Esophagus mucosa (tissue), 1 donor: ENCODE measurements around the gene KLF16. TPM values are rescaled to one million over a fixed set of nuclear protein-coding genes. Genes with fewer than 3 reads are reported as not detected.

Experiments used
- ATAC-seq: fragments of 200-7000 bp; cut with Tn5 transposase; one replicate; pipeline ENCODE4 v1.9.1; 2020
- total RNA-seq: library from RNA; stranded (reverse); gene quantifications from one replicate; pipeline ENCODE4 v1.2.4, GENCODE V29; 2023
- donor health status: DM: yes; HTN: yes; CAD: no.

The KLF16 gene
- total RNA-seq, 1 donor from 2014 or later: 23.4 TPM

DNA sequence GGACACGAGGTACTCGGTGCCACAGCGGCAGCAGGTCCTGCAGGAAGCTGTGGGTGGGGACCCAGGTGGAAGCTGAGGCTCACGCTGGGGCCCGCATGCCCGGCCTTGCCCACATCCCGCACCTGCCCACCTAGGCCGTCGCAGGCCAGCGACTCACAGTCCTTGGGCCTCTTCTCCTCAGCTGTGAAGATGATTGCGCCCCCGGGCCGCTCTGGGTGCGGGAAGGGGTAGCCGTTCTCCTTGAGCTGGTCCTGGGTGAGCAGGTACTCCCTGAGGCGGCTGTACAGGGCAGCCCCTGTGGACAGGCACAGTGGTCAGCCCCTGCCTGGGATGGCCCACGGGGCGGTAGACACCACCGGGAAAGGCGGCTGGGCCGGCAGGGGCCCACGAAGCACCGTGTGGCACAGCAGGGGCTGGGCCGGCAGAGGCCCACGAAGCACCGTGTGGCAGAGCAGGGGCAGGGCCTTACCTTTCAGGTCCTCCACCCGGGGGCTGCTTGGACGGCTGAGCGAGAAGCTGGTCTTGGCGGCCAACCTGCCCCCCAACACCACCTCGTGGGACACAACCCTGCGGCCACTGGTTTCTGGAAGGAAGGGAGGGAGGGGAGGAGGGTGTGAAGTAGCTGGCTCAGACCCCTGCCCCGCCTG is 44.7 kb downstream of the KLF16 start:
- ATAC-seq: no peak

DNA sequence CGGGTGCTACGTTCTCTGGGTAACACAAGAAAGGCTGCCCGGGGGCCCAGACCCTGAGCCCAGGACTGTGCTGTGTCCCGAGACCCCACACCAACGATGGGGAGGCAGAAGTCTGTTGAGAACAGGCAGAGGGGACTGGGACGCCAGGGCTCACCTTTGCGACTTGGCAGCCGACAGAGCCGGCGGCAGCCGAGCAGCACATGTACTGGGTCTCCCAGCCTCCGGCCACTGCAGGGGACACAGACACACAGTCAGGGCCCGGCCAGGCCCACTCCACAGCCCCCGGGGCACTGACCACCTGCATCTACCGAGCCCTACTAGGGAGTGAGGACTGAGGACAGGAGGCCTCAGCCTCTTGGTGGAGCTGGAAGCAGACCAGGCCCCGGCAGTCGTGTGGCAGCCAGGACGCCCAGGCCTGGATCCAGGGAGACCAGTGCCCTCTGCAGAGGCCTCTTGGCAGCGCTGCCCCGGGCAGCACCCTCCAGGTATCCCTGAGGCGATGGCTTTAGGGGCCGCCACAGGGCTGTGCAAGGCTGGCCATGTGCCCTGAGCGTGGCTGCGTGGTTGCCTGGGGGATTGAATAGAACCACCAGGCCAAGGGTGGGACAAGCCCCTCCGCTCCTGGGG is 45.7 kb downstream of the KLF16 start:
- ATAC-seq: no peak

DNA sequence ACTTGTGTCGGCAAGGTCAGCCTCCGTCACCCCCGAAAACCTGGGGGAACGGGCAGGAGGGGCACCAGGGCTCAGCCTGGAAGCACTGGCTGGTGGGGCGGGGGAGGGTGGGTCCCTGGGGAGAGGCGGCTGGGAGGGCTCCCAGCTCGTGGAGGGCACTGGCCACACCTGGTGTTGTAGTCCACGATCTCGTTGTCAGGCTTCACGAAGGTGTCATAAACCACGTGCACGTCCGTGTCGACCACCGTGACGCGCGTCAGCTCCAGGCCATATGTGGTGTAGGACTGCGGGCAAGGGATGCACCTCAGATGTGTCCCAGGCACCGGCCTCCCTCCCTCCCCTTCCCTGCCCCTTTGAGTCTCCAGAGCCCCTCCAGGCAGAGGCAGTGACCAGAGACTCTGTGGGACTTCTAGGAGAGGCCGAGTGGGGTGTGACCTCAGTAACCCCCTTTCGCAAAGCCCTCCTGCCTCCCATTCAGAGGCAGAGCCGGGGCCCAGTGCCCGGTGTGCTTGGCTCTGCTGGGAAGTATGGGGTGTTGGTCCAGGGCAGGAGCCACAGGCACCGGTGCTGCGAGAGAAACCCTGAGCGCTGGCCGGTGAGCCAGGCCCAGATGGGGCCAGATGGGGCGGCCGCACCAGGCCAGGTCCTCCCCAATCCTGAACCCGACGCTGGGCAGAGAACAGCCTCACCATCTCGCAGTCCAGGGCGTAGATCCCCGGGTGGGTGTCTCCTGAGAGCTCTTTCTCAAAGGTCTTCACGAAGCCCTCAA is 46.7 kb downstream of the KLF16 start:
- ATAC-seq: no peak

DNA sequence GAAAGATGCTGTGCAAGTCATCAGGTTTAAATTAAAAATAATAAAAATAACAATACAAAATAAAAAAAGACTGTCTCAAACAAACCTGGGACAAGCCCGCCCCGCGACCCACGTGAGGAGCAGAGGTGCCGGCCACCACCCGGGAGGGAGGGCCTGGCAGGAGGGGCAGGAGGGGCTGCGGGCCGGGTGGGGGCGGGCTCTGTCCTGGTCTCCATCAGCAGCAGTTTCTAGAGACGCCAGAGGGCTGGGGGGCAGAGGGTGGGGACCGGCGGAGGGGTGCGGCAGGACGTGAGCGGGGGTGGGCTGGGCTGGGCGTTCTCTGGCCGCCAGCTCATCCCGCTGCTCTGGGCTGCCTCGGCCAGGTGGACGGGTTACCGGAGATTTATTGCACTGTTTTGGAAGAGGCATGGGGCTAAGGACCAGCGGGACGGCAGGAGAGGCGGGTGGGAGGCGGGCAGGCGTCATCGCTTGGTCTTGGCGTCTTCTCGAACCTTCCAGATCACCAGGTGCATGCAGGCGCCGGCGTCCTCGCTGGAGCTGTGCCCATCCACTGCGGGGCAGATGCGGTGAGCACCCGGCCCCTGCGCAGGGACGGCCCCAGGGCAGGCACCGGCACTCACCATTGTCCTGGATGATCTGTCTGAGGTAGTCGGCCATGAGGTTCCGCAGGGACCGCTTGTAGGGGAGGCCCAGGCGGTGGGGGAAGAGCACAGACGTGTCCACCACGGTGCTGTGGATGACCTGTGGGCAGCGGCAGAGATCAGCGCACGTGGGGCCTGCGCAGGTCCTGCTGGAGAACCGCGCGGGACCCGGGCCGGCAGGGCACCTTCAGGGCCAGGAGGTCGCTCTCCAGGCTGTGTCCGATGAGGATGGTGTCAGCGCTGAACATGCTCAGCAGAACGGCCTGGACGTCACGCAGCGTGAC is 47.5 kb downstream of the KLF16 start:
- no peak for ATAC-seq

DNA sequence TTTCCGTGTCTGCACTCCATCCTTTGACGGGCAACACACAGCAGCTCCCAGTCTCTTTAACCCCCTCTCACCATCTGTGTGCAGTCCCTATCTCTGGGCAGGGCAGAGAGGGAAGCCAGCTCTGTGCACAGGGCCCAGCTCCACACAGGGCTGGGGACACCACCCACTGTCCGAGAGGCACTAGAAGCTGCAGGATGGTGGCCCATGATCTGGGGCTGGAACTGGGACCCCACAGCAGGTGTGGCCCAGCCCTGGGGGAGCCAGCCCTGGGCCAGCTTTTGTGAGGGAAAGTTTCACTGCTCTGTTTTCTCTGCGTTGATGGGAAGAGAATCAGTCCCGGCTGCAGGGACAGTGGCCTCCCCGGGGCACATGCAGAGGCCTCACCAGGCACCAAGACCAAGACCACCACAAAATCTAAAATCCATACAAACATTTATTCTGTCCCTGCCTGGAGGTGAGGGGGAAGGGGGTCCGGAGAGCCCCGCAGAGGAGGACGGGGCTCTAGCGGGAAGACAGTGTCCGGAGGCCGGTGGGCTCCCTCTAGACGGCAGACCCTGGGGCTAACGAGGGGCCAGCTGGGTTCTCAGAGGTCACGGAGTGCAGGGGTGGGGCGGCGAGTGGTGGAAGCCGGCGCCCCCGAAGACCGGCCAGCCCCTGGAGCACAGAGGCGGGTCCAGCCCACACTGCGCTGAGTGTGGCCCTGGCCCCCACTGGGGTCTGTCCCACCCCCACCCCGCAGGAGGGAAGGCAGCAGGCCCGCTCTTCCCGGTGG is 48.4 kb downstream of the KLF16 start:
- no peak for ATAC-seq

DNA sequence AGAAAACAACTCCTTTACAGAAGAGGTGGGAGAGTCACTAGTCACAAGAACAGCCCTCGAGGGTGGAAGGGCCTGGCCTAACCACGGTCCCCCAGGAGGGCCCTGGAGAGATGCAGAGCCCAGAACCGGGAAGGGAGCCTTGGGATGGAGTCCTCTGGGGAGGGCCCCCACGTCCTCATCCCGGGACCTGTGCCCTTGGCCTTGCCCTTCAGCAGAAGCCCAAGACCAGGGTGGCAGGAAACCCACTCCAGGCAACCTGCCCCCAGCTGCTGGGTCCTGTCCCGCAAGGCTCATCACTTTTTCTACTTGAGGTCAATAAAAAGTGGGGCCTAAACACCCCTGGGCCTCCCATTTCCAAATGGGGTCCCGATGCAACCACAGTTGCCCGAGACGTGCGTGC is 49.0 kb downstream of the KLF16 start:
- no peak for ATAC-seq

DNA sequence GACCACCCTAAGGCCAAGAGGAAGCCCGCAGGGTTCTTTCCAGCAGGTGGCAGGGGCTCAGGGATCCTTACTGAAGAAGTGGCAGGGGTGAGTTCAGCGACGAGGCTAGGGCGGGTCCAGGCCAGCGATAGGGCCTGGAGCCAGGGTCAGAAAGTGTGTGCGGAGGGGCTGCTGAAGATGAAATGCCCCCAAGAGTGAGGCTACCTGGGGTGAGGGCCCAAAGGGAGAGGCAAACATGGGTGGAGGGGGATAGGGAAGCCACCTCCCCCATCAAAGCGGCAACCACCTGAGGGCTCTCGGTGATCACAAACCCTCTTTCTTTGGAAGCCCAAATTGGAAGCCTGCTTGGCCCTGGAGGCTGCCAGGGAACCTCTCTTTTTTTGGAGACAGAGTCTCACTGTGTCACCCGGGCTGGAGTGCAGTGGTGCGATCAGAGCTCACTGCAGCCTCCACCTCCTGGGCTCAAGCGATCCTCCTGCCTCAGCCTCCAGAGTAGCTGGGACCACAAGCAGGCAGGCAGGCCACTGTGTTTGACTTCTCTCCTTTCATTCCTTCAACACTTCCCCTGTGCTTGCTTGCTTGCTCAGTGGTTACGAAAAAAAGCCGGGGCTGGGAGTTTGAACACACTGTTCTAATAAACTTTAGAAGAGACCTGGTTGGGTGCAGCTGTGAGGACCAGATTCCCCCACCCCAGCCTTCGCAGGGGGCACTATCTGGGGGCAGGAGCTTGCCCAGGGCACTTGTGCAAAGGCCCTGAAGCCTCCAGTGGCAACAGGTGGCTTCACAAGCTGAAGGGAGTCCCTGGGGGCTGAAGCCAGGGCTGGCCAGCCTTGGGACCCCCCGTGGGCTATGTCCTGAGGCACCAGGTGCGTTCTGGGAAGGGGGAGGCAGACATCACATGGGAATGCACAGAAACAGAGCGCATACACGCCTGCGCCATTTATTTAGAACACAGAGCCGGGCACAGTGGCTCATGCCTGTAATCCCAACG is 49.9 kb downstream of the KLF16 start:
- no peak for ATAC-seq

DNA sequence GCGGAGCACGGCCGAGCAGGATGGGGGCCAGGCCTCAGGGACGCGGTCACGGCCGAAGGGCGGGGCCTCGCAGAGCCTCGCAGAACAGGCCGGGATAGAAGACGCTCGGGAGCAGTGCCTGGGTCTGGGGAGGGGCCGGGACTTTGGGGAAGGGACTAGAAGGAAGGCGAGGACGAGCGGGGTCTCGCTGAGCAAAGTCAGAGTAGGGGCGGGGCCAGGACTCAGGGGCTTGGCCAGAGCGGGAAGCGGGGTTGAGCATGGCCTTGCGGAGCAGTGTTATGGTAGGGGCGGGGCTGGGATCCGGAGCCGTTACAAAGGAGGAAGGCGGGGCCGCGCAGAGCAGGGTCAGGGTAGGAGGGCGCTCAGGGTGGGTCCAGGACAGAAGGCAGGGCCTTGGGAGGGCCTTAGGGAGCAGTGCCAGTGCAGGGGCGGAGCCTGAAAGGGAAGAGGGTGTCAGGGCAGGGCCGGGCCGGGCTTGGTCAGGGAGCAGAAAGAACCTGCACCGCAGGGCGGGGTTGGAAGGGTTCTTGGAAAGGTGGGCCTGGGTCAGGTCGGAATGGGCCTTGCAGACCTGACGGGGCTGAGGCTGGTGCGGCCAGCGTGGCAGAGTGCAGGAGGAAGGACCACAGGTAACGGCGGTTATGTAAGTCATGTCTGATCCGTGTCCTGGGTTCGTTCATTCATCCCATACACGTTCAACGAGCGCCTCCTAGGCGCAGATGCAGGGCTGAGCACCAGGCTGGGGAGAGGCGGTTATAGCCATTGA is 50.8 kb downstream of the KLF16 start:
- peak; percentile 83 for ATAC-seq

DNA sequence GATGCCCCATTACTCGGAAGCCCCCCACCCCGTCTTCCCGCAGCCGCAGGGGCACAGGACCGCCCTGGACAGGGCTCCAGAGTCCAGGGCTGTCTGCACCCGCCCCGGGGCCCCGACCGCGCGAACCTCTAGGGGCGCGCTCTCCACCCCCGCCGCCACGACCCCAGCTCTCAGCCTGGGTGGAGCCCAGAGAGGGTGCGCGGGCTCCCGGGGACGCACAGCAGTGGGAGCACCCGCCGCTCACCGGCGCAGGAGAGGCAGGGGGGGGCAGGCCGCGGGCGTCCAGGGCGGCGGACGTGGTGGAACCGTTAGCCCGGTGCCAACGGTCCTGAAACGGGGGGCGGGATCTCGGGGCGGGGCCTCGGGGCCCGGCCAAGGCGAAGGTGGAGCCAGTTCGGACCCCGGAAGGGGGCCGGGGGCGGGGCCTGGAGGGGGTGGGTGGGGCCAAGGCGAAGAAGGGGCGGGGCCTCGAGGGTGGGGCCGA is 51.4 kb downstream of the KLF16 start, which contains the start of gene ATP8B3:
Gene ATP8B3 (minus strand): TSS at position 335 of the 484 bp plus-strand sequence. CDS start 540 bp downstream, outside the sequence.
- ATAC-seq: no peak

DNA sequence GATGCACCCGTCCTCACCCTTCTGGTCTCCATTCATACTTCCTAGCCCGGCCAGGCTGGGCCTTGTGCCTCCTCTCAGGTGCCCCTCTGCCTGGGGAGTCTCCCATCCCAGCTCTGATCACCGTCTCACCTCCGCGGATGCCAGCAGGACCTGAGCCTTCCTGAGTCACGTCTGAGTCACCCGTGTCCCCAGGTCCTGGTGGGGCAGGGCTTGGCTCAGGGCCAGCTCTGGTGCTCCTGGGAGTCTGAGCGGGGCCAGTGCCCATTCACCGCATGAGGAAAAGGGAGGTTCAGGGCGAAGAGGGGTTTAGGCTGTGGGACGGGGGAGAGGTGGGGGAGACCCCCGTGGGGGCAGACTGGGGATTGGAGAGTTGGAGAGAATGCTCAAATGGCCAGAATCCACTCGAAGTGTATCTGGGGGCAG is 51.9 kb downstream of the KLF16 start:
- ATAC-seq: peak; percentile 51

DNA sequence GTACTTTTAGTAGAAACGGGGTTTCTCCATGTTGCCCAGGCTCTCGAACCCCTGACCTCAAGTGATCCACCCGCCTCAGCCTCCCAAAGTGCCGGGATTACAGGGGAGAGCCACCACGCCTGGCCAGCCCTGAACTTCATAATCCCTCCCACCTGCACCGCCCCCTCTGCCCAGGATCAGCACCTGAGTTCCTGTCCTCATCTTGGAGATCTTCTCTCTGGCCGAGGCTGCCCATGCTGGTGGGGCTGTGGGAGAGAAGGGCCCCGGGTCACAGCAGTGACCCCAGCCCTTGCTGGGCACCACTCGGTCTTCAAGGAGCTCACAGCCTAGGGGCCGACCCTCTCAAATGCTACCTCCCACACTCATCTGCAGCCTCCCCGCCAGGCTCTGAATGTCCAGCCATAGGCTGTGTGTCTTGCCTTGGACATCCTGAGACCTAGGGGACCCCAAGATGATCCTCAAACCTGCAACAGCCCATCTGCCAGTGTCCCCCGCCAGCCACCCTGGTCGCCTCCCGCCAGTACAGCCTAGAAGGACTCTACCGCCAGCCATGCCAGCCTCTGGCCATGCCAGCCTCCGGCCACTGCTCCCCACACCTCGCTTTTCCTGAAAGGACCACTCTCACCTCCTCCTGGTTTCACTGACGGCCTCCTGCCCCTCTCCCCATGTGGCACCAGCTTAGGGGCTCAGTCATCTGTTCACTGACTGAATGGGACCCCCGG is 52.8 kb downstream of the KLF16 start:
- no peak for ATAC-seq

DNA sequence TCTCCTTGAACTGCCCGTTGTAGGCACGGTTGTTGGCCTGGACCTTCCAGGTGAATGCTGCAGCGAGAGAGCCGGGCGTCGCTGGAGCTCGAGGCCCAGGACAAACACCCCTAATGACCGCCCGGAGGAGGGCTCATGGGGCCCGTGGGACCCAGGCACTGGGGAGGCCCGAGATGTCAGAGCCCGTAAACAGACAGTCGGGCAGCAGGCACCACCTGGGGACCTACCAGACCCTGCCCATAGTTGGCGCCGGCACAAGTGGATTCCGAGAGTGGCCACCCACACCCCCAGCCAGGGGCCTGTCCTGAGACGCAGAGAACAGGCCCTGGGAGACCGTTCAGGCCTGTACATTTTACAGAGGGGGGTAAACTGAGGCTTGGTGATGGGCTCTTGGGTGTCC is 53.7 kb downstream of the KLF16 start:
- no peak for ATAC-seq

DNA sequence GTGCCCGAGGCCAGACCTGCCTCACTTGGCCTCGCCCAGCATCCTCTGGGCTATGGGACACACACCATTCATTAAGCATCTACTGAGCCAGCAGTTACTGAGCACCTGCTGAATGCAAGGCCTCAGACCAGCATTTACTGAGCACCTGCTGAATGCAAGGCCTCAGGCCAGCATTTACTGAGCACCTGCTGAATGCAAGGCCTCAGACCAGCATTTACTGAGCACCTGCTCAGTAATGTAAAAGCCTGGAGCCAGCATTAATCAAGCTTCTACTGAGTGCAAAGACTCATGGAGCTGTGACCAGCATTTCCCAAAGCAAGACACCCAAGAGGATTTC is 55.0 kb downstream of the KLF16 start:
- no peak for ATAC-seq

DNA sequence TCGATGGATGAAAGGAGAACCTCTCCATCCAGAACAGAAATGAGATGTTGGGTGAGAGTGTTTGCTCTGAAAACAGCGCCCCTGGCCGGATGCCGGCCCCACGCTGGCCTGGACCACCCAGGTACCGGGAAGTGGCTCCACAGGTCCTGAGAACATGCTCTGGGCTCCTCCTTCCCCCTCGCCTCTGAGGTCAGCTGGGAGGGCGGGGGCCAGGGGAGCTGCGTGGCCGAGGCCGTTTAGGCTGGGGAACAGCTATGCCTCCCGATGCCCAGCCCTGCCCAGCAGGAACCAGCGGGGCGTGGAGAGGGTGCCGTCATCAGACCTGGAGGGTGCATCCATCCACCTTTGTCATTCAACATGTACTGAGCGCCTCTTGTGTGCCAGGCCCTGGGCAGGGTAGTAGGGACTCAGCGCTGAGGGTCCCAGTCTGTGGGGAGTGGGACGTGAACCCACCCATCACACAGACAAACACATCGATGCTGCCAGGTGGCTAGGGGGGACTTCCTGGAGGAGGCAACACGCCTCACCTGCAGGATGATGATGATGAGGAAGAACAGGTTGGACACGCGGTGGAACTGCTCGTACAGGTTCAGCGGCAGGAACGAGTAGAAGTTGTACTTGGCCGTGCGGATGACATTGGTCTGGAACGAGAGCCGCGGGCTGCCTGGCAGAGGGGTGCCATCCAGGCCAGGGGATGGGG is 55.5 kb downstream of the KLF16 start:
- ATAC-seq: peak; percentile 15

DNA sequence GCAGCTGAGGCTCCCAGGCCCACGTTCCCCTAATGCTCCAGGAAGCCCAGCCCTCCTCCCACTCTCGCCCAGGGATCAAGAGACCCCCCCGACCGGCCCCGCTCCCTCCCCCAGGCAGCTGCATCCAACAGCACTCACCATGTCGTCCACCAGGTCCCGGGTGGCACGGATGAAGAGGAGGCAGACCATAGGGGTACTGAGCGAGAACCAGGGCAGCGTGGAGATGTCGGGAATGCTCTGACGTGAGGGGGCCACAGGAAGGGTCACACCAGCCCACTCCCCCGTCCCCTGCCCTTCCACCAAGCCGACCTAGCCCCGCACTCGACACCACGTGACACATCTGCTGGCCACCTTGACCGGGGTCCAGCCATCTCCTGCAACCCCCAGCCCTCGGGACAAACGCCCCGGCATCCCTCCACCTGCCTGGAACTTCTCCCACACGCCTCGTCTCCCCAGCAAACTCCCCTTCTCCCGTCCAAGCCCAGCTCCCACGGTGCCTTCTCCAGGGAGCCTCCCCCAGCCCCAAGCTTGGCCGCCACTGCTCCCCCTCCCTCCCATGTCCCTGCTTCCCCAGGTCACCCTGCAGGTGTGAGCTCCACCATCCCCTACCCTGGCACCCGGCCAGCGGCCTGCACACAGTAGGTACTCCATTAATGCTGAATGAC is 56.2 kb downstream of the KLF16 start:
- no peak for ATAC-seq

DNA sequence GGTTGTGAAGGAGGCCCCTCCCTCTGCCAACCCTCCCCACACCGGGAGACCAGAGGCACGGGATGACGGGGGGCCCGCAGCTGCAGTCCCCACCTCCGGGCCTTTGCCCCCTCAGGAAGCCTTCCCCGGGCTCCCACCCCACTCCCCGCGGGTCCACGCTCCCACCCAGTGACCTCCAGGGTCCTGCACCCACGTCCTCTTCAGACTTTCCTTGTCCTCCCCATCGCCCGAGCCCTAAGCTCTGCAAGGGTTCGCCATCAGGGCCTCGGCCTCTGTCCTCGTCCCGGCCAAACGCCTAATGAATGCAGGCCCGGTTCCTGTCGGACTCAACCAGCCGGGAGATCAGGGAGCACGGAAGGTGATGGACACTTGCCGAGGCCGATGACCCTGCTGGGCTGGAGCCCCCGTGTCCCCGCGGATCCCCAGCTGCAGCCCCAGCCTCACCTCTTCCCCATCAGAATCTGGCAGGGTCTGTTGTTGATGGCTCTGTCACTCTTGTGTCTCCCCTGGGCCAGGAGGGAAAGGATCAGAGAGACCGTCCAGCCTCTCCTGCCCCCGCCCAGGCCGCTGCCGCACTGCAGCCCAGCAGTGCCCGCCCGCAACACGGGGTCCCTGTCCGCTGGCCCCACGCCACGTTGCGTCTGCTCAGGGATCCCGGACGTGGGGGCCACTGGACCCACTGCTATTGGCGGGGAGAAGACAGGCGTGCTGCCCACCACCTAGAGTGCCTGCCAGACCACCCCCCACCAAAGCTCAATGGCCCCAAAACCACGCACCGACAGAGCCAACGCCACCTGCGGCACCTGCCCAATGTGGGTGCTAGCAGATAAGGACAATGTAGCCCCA is 57.0 kb downstream of the KLF16 start:
- ATAC-seq: no peak
